Stomach smooth muscle (tissue), 2 donors: ENCODE data around the gene GRWD1.

Experiments
- H3K27ac ChIP-seq: one replicate; pipeline ENCODE4 v1.7.0; 2013; ENCODE audit warnings: mild to moderate bottlenecking, low read length, inconsistent platforms
- H3K27me3 ChIP-seq, 2 donors: one replicate each; pipeline ENCODE4 v1.7.0; 2013; ENCODE audit warnings: low read length in 2 of 2; ENCODE audit not compliant: insufficient read depth in 2 of 2, control insufficient read depth in 1 of 2
- H3K36me3 ChIP-seq, 2 donors: one replicate each; pipeline ENCODE4 v1.7.0; 2013; ENCODE audit warnings: low read length in 2 of 2; ENCODE audit not compliant: control insufficient read depth in 2 of 2, insufficient read depth in 2 of 2
- H3K4me1 ChIP-seq: one replicate; pipeline ENCODE4 v1.7.0; 2013; ENCODE audit warnings: low read length; ENCODE audit not compliant: control insufficient read depth, insufficient read depth
- H3K4me3 ChIP-seq, 2 donors: one replicate each; pipeline ENCODE4 v1.7.0; 2013; ENCODE audit warnings: low read length in 2 of 2
- H3K9ac ChIP-seq, 2 donors: one replicate each; pipeline ENCODE4 v1.7.0; 2013; ENCODE audit warnings: low read length in 2 of 2, mild to moderate bottlenecking in 1 of 2
- H3K9me3 ChIP-seq, 2 donors: one replicate each; pipeline ENCODE4 v1.7.0; 2013; ENCODE audit warnings: low read length in 2 of 2; ENCODE audit not compliant: control insufficient read depth in 2 of 2
- donor health status: healthy.
- donor health status: Pancreatic carcinoma.

Gene GRWD1

DNA sequence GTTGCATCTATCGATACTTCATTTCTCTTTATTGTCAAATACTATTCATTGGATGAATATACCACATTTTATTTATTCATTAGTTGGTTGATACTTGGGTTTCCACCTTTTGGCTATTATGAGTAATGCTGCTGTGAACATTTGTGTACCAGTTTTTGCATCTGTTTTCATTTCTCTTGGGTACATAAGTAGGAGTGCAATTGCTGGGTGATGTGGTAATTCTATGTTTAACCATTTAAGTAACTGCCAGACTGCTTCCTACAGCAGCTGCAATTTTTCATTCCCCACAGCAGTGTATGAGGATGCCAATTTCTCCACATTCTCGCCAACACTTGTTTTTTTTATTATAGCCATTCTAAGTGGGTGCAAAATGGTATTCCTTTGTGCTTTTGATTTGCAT lies 12.2 kb downstream of the GRWD1 start:
- H3K36me3 ChIP-seq, result peaks cover 3 to 7% of the 10 kb centered on the region in 2 donors
- no peaks in the 10 kb centered on the region for H3K9me3 ChIP-seq
- no peak overlapping the region for H3K27ac ChIP-seq
- H3K9ac ChIP-seq, result no peak overlapping the region
- no peaks in the 10 kb centered on the region for H3K4me1 ChIP-seq
- no peak overlapping the region for H3K4me3 ChIP-seq
- no peaks in the 10 kb centered on the region for H3K27me3 ChIP-seq

DNA sequence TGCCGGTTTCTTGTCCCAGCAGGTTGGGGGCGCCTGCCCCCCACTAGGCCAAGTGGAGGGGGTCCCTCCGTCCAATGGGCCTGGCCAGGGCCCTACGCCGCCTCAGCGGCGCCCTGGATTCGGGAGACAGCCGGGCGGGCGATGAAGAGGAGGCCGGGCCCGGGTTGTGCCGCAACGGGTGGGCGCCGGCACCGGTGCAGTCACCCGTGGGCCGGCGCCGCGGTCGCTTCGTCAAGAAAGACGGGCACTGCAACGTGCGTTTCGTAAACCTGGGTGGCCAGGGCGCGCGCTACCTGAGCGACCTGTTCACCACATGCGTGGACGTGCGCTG lies 15.8 kb downstream of the GRWD1 start:
- Histone ChIP-seq H3K36me3 (no peaks in the 10 kb centered on the region), H3K4me3 (no peak overlapping the region), H3K27ac (no peak overlapping the region), H3K9ac (no peak overlapping the region), H3K27me3 (no peaks in the 10 kb centered on the region), H3K4me1 (no peaks in the 10 kb centered on the region), H3K9me3 (no peaks in the 10 kb centered on the region)

DNA sequence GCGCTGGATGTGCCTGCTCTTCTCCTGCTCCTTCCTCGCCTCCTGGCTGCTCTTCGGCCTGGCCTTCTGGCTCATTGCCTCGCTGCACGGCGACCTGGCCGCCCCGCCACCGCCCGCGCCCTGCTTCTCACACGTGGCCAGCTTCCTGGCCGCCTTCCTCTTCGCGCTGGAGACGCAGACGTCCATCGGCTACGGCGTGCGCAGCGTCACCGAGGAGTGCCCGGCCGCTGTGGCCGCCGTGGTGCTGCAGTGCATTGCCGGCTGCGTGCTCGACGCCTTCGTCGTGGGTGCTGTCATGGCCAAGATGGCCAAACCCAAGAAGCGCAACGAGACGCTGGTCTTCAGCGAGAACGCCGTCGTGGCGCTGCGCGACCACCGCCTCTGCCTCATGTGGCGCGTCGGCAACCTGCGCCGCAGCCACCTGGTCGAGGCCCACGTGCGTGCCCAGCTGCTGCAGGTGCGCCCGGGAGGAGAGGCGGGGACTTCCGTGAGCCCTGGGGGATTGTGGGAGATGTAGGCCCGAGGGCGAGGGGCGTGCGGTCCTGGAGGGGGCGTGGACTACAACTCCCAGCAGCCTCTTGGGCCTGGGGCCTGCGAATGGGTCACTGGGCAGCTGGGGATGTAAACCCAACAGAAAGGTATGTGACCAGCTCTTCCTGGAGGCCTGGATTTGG lies 16.3 kb downstream of the GRWD1 start:
- H3K9me3 ChIP-seq, result no peaks in the 10 kb centered on the region
- H3K4me3 ChIP-seq, result no peak overlapping the region

DNA sequence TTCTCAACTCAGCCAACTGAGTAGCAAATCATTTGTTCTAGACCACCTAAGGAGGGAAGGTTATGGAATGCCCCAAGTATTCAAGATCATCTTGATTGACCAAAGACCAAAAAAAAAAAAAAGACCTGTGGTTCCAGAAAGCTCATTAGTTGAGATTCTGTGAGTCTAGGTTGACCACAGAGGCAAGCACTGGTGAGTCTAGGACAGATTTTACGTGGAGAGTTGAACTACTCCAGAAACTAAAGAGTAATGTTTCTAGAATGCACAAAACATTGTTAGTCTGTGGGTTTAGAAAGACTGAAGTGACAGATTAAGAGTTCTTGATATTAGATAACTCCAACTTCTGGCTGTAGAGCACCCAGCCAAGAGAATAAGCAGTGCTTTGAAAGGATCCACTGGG lies 19.4 kb downstream of the GRWD1 start:
- Histone ChIP-seq H3K27ac (no peak overlapping the region), H3K4me3 (no peak overlapping the region), H3K9ac (no peak overlapping the region), H3K9me3 (no peaks in the 10 kb centered on the region), H3K36me3 (no peaks in the 10 kb centered on the region), H3K27me3 (no peaks in the 10 kb centered on the region), H3K4me1 (peaks cover 9% of the 10 kb centered on the region)

More for the DNA sequence above, 16.3 kb downstream of the GRWD1 start:
- no peaks in the 10 kb centered on the region for H3K27me3 ChIP-seq
- H3K36me3 ChIP-seq, result no peaks in the 10 kb centered on the region
- no peak overlapping the region for H3K9ac ChIP-seq
- H3K4me1 ChIP-seq, result no peaks in the 10 kb centered on the region
- H3K27ac ChIP-seq, result no peak overlapping the region

DNA sequence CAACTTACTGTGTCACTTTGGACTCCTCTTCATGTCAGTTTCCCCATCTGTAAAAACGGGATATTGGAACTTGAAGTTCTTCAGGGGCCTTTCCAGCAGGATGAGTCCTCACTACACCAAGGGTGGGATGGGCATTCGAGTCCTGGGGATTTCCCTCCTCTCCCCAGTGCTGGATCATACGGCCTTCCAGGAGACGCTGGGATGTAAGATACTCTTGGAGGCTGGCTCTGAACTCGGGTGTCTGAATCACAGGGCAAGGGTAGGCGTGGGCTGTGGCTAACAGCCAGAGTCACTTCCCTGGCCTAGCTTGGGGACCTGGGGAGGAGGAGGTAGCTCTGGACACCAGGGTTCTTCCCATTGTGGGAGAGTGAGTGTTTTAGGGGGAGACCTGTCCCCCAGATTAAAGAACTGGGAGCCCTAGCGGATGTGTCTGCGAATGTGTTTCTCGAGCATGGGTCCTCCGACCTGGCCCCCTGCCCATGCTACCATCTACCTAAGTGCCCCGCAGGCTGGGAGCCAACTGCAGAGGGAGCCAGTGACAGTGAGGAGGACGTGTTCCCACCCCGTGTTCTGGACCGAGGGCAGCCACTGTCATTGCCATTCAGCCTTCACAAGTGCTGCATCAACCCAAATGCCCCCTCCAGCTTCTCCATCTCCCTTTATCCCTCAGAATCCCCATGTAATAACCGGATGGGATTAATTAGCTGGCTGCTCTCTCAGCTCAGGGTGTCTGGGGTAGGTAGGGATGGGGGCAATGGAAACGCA lies 21.0 kb downstream of the GRWD1 start:
- Histone ChIP-seq H3K27me3 (no peaks in the 10 kb centered on the region), H3K9me3 (no peaks in the 10 kb centered on the region), H3K9ac (no peak overlapping the region), H3K4me3 (no peak overlapping the region), H3K4me1 (peaks cover 16% of the 10 kb centered on the region), H3K27ac (no peak overlapping the region), H3K36me3 (peaks cover 11% of the 10 kb centered on the region in 2 donors)

DNA sequence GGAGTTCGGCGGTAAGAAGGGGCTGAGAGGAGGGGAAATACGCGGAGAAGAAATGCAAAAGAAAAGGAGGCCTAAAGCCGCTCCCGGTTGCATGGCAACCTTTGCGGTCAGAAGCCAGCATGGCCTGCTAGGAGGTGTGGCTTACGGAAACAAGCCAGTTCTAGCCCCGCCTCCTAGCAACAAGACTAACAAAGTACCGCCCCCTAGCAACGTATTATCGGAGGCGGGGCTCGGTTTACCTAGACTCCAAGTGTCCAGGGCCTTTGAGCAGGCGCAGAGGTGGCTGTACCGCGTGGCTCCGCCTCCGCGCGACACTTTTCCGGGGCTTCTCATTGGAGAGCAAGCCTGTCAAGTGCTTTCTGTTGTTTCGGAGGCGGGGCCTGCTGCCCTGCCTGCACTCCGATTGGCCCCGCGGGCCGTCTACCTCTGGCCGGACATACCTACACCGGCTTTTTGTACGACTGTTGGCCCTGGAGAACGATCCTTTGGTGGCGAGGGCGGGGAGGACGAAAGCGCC lies 23.0 kb downstream of the GRWD1 start:
- Histone ChIP-seq H3K4me3 (peak overlapping the region; percentile 85 to 87), H3K27ac (peak overlapping the region; percentile 94), H3K9ac (peak overlapping the region; percentile 87 to 90), H3K36me3 (peaks cover 28 to 29% of the 10 kb centered on the region in 2 donors), H3K27me3 (no peaks in the 10 kb centered on the region), H3K4me1 (peaks cover 16% of the 10 kb centered on the region), H3K9me3 (no peaks in the 10 kb centered on the region)

DNA sequence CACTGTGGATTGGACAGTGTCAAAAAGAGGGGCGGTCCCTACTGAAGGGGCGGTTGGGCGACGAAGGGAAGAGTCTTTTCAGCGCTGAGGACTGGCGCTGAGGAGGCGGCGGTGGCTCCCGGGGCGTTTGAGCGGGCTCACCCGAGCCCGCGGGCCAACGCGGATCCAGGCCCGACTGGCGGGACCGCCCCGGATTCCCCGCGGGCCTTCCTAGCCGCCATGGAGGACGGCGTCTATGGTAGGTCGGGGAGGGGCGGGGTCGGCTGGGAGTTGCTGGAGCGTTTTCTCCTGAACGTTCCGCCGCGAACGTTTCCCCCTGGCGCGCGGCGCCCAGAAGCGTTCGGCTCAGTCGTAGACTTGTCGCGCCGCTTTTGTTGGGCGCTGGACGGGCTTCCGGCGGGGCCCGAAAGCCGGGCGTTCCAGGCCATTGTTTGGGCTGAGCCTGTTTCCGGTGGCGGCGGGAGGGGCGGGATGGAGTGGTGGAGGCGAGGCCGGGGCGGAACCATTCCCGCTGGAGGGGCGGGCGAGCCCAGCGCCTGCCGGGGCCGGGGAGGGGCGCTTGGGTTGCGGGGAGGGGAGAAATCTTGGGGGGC lies 23.6 kb downstream of the GRWD1 start, which contains the start of gene CYTH2:
TSS of gene CYTH2 (plus strand) at position 81 of the 593 bp plus-strand sequence. CDS start at position 220, 139 bp downstream.
- peaks cover 30 to 33% of the 10 kb centered on the region in 2 donors for H3K36me3 ChIP-seq
- H3K9me3 ChIP-seq, result no peaks in the 10 kb centered on the region
- peak within 1 kb of the TSS; percentile 85 to 87 for H3K4me3 ChIP-seq
- H3K27me3 ChIP-seq, result no peaks in the 10 kb centered on the region
- peak within 1 kb of the TSS; percentile 87 to 90 for H3K9ac ChIP-seq
- H3K27ac ChIP-seq, result peak within 1 kb of the TSS; percentile 94
- peaks cover 16% of the 10 kb centered on the region for H3K4me1 ChIP-seq

DNA sequence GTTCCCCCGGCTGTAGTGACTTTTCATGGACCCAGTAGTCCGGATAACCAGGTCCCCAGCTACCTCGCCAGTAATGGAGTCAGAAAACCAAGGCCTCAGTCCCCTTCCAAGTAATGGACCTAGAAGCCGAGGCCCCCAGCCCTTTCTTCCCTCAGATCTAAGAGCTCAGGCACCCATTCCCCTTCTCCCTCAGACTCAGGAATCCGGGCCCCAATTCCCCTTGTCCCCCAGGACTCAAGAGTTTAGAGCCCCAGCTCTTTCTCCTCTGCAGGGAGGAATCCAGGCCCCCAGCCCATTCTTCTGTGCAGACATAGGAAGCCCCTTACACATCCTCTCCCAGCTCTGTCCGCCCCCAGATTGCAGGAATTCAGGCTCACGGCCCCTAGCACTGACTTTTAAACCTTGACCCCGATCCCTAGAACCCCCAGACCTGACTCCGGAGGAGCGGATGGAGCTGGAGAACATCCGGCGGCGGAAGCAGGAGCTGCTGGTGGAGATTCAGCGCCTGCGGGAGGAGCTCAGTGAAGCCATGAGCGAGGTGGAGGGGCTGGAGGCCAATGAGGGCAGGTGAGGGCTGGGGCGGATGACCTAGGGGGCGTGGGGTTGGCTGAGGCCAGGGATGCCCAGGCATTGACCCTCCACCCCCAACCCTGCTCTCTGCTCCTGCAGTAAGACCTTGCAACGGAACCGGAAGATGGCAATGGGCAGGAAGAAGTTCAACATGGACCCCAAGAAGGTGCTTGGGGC lies 24.3 kb downstream of the GRWD1 start:
- peaks cover 38 to 40% of the 10 kb centered on the region in 2 donors for H3K36me3 ChIP-seq
- peak overlapping the region; percentile 85 to 87 for H3K4me3 ChIP-seq
- H3K9ac ChIP-seq, result peak overlapping the region; percentile 72 to 87
- no peaks in the 10 kb centered on the region for H3K27me3 ChIP-seq
- H3K27ac ChIP-seq, result peak overlapping the region; percentile 94
- H3K9me3 ChIP-seq, result no peaks in the 10 kb centered on the region
- H3K4me1 ChIP-seq, result peaks cover 16% of the 10 kb centered on the region

DNA sequence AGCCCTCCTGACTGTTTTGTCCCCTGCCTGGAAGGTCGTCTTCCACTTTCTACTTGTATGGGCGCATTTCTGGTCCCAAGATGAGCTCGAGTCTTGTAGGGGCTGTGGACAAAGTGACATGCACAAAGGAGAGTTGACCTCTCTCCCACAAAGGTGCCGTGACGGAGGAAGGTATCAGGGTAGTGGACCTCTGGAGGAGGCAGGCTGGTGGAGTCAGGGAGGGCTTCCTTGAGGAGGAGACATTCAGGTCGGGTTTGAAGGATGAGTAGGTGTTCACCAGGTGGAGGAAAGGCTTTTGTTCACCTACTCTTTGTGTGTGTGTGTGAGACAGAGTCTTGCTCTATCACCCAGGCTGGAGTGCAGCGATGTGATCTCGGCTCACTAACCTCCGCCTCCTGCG lies 25.1 kb downstream of the GRWD1 start:
- no peak overlapping the region for H3K27ac ChIP-seq
- peak overlapping the region; percentile 85 to 87 for H3K4me3 ChIP-seq
- no peaks in the 10 kb centered on the region for H3K27me3 ChIP-seq
- no peak overlapping the region for H3K9ac ChIP-seq
- H3K36me3 ChIP-seq, result peaks cover 45 to 47% of the 10 kb centered on the region in 2 donors
- peaks cover 16% of the 10 kb centered on the region for H3K4me1 ChIP-seq
- no peaks in the 10 kb centered on the region for H3K9me3 ChIP-seq

DNA sequence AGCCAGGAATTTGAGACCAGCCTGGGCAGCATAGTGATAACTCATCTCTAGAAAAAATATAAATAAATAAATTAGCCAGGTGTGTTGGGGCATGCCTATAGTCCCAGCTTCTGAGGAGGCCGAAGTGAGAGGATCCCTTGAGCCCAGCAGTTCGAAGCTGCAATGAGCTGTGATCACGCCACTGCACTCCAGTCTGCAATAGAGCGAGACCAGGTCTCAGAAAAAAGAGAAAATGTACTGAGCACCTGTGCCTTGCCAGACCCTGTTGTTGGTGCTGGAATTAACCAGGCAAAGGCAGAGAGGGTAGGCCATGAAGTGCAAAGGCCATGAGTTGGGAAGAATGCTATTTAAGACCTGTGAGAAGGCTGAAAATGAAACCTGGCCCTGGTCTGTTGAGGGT lies 26.1 kb downstream of the GRWD1 start:
- Histone ChIP-seq H3K9ac (no peak overlapping the region), H3K9me3 (no peaks in the 10 kb centered on the region), H3K36me3 (peaks cover 52 to 53% of the 10 kb centered on the region in 2 donors), H3K4me3 (no peak overlapping the region), H3K27me3 (no peaks in the 10 kb centered on the region), H3K4me1 (peaks cover 16% of the 10 kb centered on the region), H3K27ac (no peak overlapping the region)
